ENCODE results near the gene ARHGEF28. TPM values are rescaled to one million over a fixed set of nuclear protein-coding genes. Genes with fewer than 3 reads are reported as not detected.

The ARHGEF28 gene
- total RNA-seq, 4 donors from 2014 or later: 16.9 to 29.7 (median 25.7) TPM

DNA sequence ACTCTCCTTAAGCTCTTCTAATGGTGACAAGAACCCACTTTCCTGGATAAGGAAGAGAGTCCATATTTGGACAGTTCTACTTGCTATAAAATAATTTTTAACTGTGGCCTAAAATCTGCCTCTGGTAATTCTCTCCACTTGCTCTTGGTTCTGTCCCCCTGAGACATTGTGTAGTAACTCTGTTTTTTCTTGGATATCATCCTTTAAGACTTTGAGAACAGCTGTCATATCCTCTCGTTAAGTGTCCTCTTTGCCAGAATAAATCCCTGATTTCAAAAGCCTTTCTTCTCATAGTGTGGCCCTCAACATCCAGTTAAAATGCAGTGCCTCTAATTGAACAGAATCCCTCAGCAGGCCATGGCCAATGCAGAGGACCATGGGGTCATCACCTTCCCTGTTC lies 101.5 kb downstream of the ARHGEF28 start:
- no peaks in the 10 kb centered on the region for H3K27me3 ChIP-seq
- H3K9me3 ChIP-seq: no peaks in the 10 kb centered on the region
- H3K4me3 ChIP-seq: no peak overlapping the region
- no peaks in the 10 kb centered on the region for H3K36me3 ChIP-seq
- WGBS, 2 donors (ENCODE audit: low coverage in 1 of 2): 71 to 88% methylated on average over 1 of the region's 1 CpG
- H3K4me1 ChIP-seq: peaks cover 3 to 51% (median 5%) of the 10 kb centered on the region in 3 donors
- TF ChIP-seq, protein P1, sequence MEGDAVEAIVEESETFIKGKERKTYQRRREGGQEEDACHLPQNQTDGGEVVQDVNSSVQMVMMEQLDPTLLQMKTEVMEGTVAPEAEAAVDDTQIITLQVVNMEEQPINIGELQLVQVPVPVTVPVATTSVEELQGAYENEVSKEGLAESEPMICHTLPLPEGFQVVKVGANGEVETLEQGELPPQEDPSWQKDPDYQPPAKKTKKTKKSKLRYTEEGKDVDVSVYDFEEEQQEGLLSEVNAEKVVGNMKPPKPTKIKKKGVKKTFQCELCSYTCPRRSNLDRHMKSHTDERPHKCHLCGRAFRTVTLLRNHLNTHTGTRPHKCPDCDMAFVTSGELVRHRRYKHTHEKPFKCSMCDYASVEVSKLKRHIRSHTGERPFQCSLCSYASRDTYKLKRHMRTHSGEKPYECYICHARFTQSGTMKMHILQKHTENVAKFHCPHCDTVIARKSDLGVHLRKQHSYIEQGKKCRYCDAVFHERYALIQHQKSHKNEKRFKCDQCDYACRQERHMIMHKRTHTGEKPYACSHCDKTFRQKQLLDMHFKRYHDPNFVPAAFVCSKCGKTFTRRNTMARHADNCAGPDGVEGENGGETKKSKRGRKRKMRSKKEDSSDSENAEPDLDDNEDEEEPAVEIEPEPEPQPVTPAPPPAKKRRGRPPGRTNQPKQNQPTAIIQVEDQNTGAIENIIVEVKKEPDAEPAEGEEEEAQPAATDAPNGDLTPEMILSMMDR (IDR thresholded peaks at IDR 0.05): no peak
- no peak for TF ChIP-seq EP300 (IDR thresholded peaks at IDR 0.05)
- no peak for TF ChIP-seq POLR2AphosphoS5 (IDR thresholded peaks at IDR 0.05)
- TF ChIP-seq POLR2A (IDR thresholded peaks at IDR 0.05): no peak
- peak overlapping the region; percentile 61 to 77 (median 66) for H3K27ac ChIP-seq
- ATAC-seq: no peak

GRCh38 chr5:73728493-73729273 lies 102.7 kb downstream of the ARHGEF28 start:
- Histone ChIP-seq H3K4me1 (peaks cover 3 to 51% (median 5%) of the 10 kb centered on the region in 3 donors), H3K4me3 (no peak overlapping the region), H3K27ac (peak overlapping the region; percentile 44 to 66 (median 63)), H3K36me3 (no peaks in the 10 kb centered on the region), H3K27me3 (no peaks in the 10 kb centered on the region), H3K9me3 (no peaks in the 10 kb centered on the region)
- WGBS, 2 donors (ENCODE audit: low coverage in 1 of 2): 73 to 90% methylated on average over 4 to 7 of the region's 7 CpGs
- no peak for TF ChIP-seq POLR2A (IDR thresholded peaks at IDR 0.05)
- no peak for TF ChIP-seq POLR2AphosphoS5 (IDR thresholded peaks at IDR 0.05)
- TF ChIP-seq, protein P1 (IDR thresholded peaks at IDR 0.05): no peak
- ATAC-seq: peak; percentile 70

- H3K9me3 ChIP-seq: no peaks in the 10 kb centered on the region
- WGBS, 2 donors (ENCODE audit: low coverage in 1 of 2): 42 to 93% methylated on average over 3 of the region's 3 CpGs
- no peaks in the 10 kb centered on the region for H3K27me3 ChIP-seq
- peaks cover 3 to 51% (median 5%) of the 10 kb centered on the region in 3 donors for H3K4me1 ChIP-seq
- TF ChIP-seq EP300 (IDR thresholded peaks at IDR 0.05): no peak
- H3K27ac ChIP-seq: peak overlapping the region; percentile 44 to 66 (median 63)
- H3K36me3 ChIP-seq: no peaks in the 10 kb centered on the region
- no peak for ATAC-seq
- no peak overlapping the region for H3K4me3 ChIP-seq
Observed at GRCh38 chr5:73729329-73729728, 103.3 kb downstream of the ARHGEF28 start.

DNA sequence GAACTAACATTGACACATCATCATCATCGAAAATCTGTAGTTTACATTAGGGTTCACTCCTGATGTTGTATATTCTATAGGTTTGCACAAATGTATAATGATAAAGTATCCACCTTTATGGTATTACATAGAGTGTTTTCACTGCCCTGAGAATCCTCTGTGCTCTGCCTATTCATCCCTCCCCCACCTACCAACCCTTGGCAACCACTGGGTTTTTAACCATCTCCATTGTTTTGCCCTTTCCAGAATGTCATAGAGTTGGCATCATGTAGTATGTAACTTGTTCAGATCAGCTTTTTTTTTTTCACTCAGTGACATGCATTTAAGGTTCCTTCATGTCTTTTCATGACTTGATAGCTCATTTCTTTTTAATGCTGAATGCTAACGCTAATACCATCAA lies 106.0 kb downstream of the ARHGEF28 start:
- TF ChIP-seq EP300 (IDR thresholded peaks at IDR 0.05): no peak
- Histone ChIP-seq H3K4me1 (peaks cover 3 to 38% (median 5%) of the 10 kb centered on the region in 3 donors), H3K4me3 (no peak overlapping the region), H3K36me3 (no peaks in the 10 kb centered on the region), H3K9me3 (no peaks in the 10 kb centered on the region), H3K27ac (no peak overlapping the region), H3K27me3 (no peaks in the 10 kb centered on the region)
- no peak for ATAC-seq
- 79 to 92% methylated on average over 2 of the region's 2 CpGs for WGBS, 2 donors (ENCODE audit: low coverage in 1 of 2)

DNA sequence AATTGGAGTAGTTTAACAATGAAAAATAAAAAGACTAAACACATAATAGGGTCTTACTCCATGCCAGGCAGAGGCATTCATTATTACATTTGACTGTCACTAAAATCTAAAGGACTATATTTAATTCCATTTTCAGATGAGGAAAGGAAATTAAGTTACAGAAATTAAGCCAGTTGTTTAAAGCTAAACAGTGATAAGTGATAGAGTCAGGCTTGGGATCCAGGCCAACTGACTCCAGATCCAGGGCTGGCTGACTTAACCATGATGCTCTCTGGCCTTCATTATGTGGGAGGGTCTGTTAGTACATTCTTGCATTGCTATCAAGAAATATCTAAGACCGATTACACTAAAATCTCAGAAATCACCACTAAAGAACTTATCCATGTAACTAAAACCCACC lies 107.2 kb downstream of the ARHGEF28 start:
- Histone ChIP-seq H3K36me3 (no peaks in the 10 kb centered on the region), H3K27ac (no peak overlapping the region), H3K27me3 (no peaks in the 10 kb centered on the region), H3K9me3 (no peaks in the 10 kb centered on the region), H3K4me3 (no peak overlapping the region), H3K4me1 (peaks cover 0 to 27% (median 3%) of the 10 kb centered on the region in 3 donors)
- TF ChIP-seq, protein P1 (IDR thresholded peaks at IDR 0.05): no peak
- TF ChIP-seq EP300 (IDR thresholded peaks at IDR 0.05) (no peak), POLR2A (IDR thresholded peaks at IDR 0.05) (no peak), POLR2AphosphoS5 (IDR thresholded peaks at IDR 0.05) (no peak)
- 33% methylated on average over 1 of the region's 1 CpG; no CpG with 5 or more reads in 1 of the 2 donors for WGBS, 2 donors (ENCODE audit: low coverage in 1 of 2)
- no peak for ATAC-seq
